Globus pallidus (tissue), 1 donor: ENCODE measurements around the gene HPX.
A peak's percentile ranks its signal among the peaks of the same experiment; 100 is the strongest.

Experiments
- DNase-seq: peaks from one replicate; pipeline ENCODE4 v3.0.0-alpha.2; 2015; ENCODE audit warnings: low spot score

Gene HPX

DNA sequence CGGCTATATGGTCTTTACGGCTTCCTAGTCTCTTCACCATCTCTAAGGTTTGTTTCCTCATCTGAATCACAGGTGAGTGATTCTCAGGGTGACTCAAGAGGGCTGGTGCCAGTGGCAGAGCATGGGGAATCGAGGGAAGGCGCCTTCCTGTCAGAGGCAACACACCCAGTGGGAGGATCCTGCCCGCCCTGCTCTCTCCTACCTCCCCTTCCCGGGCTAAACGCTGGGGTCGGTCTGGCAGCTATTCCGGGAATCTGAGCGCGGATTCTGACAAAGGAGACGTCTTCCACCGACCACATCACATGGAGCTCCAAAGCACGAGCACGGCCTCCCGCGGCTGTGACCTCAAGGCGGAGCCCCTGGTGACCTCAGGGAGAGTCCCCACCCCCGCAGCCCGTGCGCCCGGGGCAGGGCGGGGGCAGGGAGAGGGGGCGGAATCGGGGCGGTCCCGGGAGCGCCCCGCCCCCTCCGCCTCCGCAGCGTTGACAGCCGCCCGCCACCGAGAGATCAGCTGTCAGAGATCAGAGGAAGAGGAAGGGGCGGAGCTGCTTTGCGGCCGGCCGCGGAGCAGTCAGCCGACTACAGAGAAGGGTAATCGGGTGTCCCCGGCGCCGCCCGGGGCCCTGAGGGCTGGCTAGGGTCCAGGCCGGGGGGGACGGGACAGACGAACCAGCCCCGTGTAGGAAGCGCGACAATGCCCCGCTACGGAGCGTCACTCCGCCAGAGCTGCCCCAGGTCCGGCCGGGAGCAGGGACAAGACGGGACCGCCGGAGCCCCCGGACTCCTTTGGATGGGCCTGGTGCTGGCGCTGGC lies 50.7 kb downstream of the HPX start, which contains the start of gene SMPD1:
SMPD1 (plus strand) TSS at position 570 of the 813 bp plus-strand sequence; CDS start at position 695, 125 bp downstream.
- DNase-seq: peak; percentile 95

DNA sequence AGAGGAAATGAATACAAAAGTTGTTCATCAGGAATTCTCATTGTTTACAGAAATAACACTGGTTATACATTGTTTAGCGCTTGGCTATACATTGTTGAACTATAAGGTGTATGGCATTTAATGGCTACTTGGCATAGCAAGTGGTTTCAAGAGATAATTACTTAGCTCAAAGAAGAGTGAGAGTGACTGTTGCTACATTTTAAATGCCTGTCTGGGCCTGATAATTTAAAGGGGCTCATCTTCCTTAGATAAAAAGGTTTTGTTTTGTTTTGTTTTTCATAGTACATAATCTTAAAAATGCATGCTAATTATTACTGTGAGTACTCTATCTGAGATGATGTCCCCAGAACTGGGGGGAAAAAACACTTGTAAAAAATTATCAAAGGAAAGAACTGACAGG lies 52.0 kb downstream of the HPX start:
- no peak for DNase-seq

- DNase-seq: no peak
Observed at GRCh38 chr11:6387811-6388599, 52.8 kb downstream of the HPX start.

- DNase-seq: no peak
Observed at GRCh38 chr11:6385046-6385777, 55.6 kb downstream of the HPX start.
